ENCODE measurements around the gene DENND1C. TPM values are rescaled to one million over a fixed set of nuclear protein-coding genes. Genes with fewer than 3 reads are reported as not detected.
A peak's percentile ranks its signal among the peaks of the same experiment; 100 is the strongest.

Gene DENND1C
- total RNA-seq, 1 experiment from 2014 or later = not detected

- DNase-seq = no peak
- intact Hi-C loops (cut with micrococcal nuclease) = no loop called here
- BruUV-seq (replicated peaks) = no TSS peak
- ATAC-seq = no peak
- no peak overlapping the region for H2AFZ ChIP-seq (ENCODE audit: low read length)
- no peaks in the 10 kb centered on the region for H3K79me2 ChIP-seq (ENCODE audit: low read length)
- no peak overlapping the region for H3K9ac ChIP-seq (ENCODE audit: low read length)
- peak overlapping the region; percentile 97; the same call in 1 of the 2 replicates for H3K4me2 ChIP-seq (ENCODE audit: low read length)
- H3K4me3 ChIP-seq (ENCODE audit: low read length) = peak overlapping the region; percentile 68; the same call in 1 of the 2 replicates
- H3K27ac ChIP-seq (ENCODE audit: low read length) = no peak overlapping the region
- H3K4me1 ChIP-seq (ENCODE audit: insufficient read depth, low read length) = peaks cover 8% of the 10 kb centered on the region
- POLR2A ChIA-PET (ENCODE audit: unreplicated experiment) = no interaction called here
- no peaks in the 10 kb centered on the region for H3K9me2 ChIP-seq (replicated peaks; ENCODE audit: low read length)
- TF ChIP-seq CTCF (conservative IDR thresholded peaks at IDR 0.05; ENCODE audit: low read depth, low read length) (no peak), EZH2phosphoT487 (IDR thresholded peaks at IDR 0.05; ENCODE audit: borderline replicate concordance, low read length) (no peak), EZH2 (IDR thresholded peaks at IDR 0.05; ENCODE audit: low read length, unreplicated experiment) (no peak)
- H3F3A ChIP-seq (ENCODE audit: low read length, unreplicated experiment) = no peaks in the 10 kb centered on the region
- CTCF ChIA-PET = no interaction called here
- no peaks in the 10 kb centered on the region for H3K9me3 ChIP-seq (ENCODE audit: low read length)
- peaks cover 26% of the 10 kb centered on the region for H3K36me3 ChIP-seq (ENCODE audit: low read depth, low read length)
- H4K20me1 ChIP-seq (ENCODE audit: low read length) = no peaks in the 10 kb centered on the region
- H3K27me3 ChIP-seq (ENCODE audit: low read length) = no peaks in the 10 kb centered on the region
These were observed 23.5 kb downstream of the DENND1C start for GRCh38 chr19:6457958-6458694.

GRCh38 chr19:6455924-6456323 lies 25.7 kb downstream of the DENND1C start:
- peaks cover 8% of the 10 kb centered on the region for H3K4me1 ChIP-seq (ENCODE audit: insufficient read depth, low read length)
- H4K20me1 ChIP-seq (ENCODE audit: low read length) = no peaks in the 10 kb centered on the region
- H3K9me2 ChIP-seq (replicated peaks; ENCODE audit: low read length) = no peaks in the 10 kb centered on the region
- ChIA-PET POLR2A (ENCODE audit: unreplicated experiment) (no interaction called here), CTCF (no interaction called here)
- no peak for DNase-seq
- H3K79me2 ChIP-seq (ENCODE audit: low read length) = no peaks in the 10 kb centered on the region
- intact Hi-C loops (cut with micrococcal nuclease) = no loop called here
- H3K27me3 ChIP-seq (ENCODE audit: low read length) = no peaks in the 10 kb centered on the region
- no peak overlapping the region for H3K4me2 ChIP-seq (ENCODE audit: low read length)
- TF ChIP-seq EZH2 (IDR thresholded peaks at IDR 0.05; ENCODE audit: low read length, unreplicated experiment) = no peak
- no peak for TF ChIP-seq EZH2phosphoT487 (IDR thresholded peaks at IDR 0.05; ENCODE audit: borderline replicate concordance, low read length)
- TF ChIP-seq CTCF (conservative IDR thresholded peaks at IDR 0.05; ENCODE audit: low read depth, low read length) = no peak
- no peaks in the 10 kb centered on the region for H3K9me3 ChIP-seq (ENCODE audit: low read length)
- no peak overlapping the region for H2AFZ ChIP-seq (ENCODE audit: low read length)
- no peaks in the 10 kb centered on the region for H3F3A ChIP-seq (ENCODE audit: low read length, unreplicated experiment)
- H3K9ac ChIP-seq (ENCODE audit: low read length) = no peak overlapping the region
- H3K36me3 ChIP-seq (ENCODE audit: low read depth, low read length) = peaks cover 26% of the 10 kb centered on the region
- no TSS peak for BruUV-seq (replicated peaks)
- no peak for ATAC-seq
- no peak overlapping the region for H3K4me3 ChIP-seq (ENCODE audit: low read length)
- no peak overlapping the region for H3K27ac ChIP-seq (ENCODE audit: low read length)

- Histone ChIP-seq H3K4me1 (ENCODE audit: insufficient read depth, low read length) (peaks cover 7% of the 10 kb centered on the region), H3K4me3 (ENCODE audit: low read length) (no peak overlapping the region), H3K27ac (ENCODE audit: low read length) (no peak overlapping the region), H3K36me3 (ENCODE audit: low read depth, low read length) (peaks cover 26% of the 10 kb centered on the region), H3K79me2 (ENCODE audit: low read length) (no peaks in the 10 kb centered on the region), H3F3A (ENCODE audit: low read length, unreplicated experiment) (no peaks in the 10 kb centered on the region), H2AFZ (ENCODE audit: low read length) (no peak overlapping the region), H3K9me3 (ENCODE audit: low read length) (no peaks in the 10 kb centered on the region), H4K20me1 (ENCODE audit: low read length) (no peaks in the 10 kb centered on the region), H3K9ac (ENCODE audit: low read length) (no peak overlapping the region), H3K27me3 (ENCODE audit: low read length) (no peaks in the 10 kb centered on the region), H3K9me2 (replicated peaks; ENCODE audit: low read length) (no peaks in the 10 kb centered on the region), H3K4me2 (ENCODE audit: low read length) (no peak overlapping the region)
- ATAC-seq (no peak), DNase-seq (no peak)
- TF ChIP-seq EZH2phosphoT487 (IDR thresholded peaks at IDR 0.05; ENCODE audit: borderline replicate concordance, low read length) = no peak
- TF ChIP-seq EZH2 (IDR thresholded peaks at IDR 0.05; ENCODE audit: low read length, unreplicated experiment) = no peak
- no peak for TF ChIP-seq CTCF (conservative IDR thresholded peaks at IDR 0.05; ENCODE audit: low read depth, low read length)
- CTCF ChIA-PET = no interaction called here
- BruUV-seq (replicated peaks) = no TSS peak
- POLR2A ChIA-PET (ENCODE audit: unreplicated experiment) = no interaction called here
- intact Hi-C loops (cut with micrococcal nuclease) = no loop called here
These were observed 27.5 kb downstream of the DENND1C start for GRCh38 chr19:6453951-6454565.
